SH-SY5Y (cell line): ENCODE measurements around the gene AFG1L.

ENCODE experiments used
- GATA2 ChIP-seq: IDR thresholded peaks from 2 replicates; pipeline ENCODE4 v1.6.1; 2011; ENCODE audit warnings: mild to moderate bottlenecking, low read depth, low read length
- GATA3 ChIP-seq: IDR thresholded peaks from 2 replicates; pipeline ENCODE4 v1.6.1; 2011; ENCODE audit warnings: low read depth, mild to moderate bottlenecking, low read length, moderate library complexity

GRCh38 chr6:108348655-108349349 is 53.9 kb downstream of the AFG1L start:
- no peak for TF ChIP-seq GATA3
- TF ChIP-seq GATA2, result no peak
